Measurements from ENCODE around the gene BFSP1. TPM values are rescaled to one million over a fixed set of nuclear protein-coding genes. Genes with fewer than 3 reads are reported as not detected.

BFSP1 gene
- total and polyA plus RNA-seq, 2 of the 8 experiments (the other 6 are each of a cell fraction or from before 2014, with no cell fraction given), result 1.5 to 2.5 TPM

DNA sequence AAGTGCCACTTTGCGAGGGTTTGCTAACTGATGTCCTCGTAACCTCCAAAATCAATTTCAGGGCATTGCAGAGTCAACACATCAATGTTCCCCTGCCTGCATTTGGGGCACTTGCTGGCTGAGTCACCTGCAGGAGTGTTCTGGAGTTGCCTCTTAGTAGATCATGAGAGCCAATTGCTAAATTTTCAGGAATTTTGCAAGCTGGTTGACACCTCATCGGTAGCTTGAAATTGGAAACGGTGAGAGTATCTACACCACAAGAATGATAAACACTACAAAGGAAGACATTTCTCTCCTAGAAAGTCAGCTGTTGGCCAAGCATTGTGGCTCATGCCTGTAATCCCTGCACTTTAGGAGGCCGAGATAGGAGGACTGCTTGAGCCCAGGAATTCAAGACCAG, 10.8 kb upstream of the BFSP1 start:
- no peak overlapping the region for H2BK120ac ChIP-seq (replicated peaks; ENCODE audit: low read depth, low read length)
- no peak overlapping the region for H3K9ac ChIP-seq (replicated peaks in 1 of 4; ENCODE audit: extremely low read depth in 1 of 4, low read depth in 3 of 4, low read length in 3 of 4)
- CTCF ChIA-PET (ENCODE audit: partially characterized antibody), result interaction anchor here (0.6 to 6.4 kb wide), 9 partner anchors 16 to 562 kb away, joined by 3 to 66 read pairs (median 5); no protein-coding TSS in a partner anchor
- H4K91ac ChIP-seq (replicated peaks; ENCODE audit: insufficient read length, low read length), result no peak overlapping the region
- peaks cover 0 to 3% (median 2%) of the 10 kb centered on the region in 4 experiments; a peak in 2 of 7 replicates for H3K4me1 ChIP-seq (replicated peaks in 1 of 4; ENCODE audit: control insufficient read depth in 3 of 4, insufficient read depth in 4 of 4, low read length in 3 of 4)
- no peak overlapping the region for H3K4me2 ChIP-seq (ENCODE audit: insufficient read depth in 1 of 2, low read depth in 2 of 2, low read length in 2 of 2)
- H2BK15ac ChIP-seq (ENCODE audit: low read length), result no peak overlapping the region
- H3K18ac ChIP-seq (ENCODE audit: extremely low read depth, low read length), result no peak overlapping the region
- 95% methylated on average over 5 of the region's 5 CpGs; no CpG with 5 or more reads in 1 of the 2 experiments for WGBS, 2 experiments (ENCODE audit: extremely low coverage in 1 of 2, insufficient coverage in 1 of 2, insufficient read length in 1 of 2, insufficient replicate concordance in 2 of 2, low coverage in 1 of 2, low lambda C conversion rate in 2 of 2, missing lambda C conversion rate in 1 of 2)
- no peak overlapping the region for H3K23ac ChIP-seq (ENCODE audit: insufficient read length)
- H3K14ac ChIP-seq (ENCODE audit: insufficient read length), result no peak overlapping the region
- H3K4ac ChIP-seq (replicated peaks; ENCODE audit: insufficient read length, low read depth, low read length), result no peak overlapping the region
- no peaks in the 10 kb centered on the region; a peak in 1 of 8 replicates for H3K36me3 ChIP-seq (ENCODE audit: control insufficient read depth in 2 of 4, insufficient read depth in 4 of 4, low read length in 3 of 4)
- no peak overlapping the region for H2AFZ ChIP-seq (ENCODE audit: low read length)
- no peak overlapping the region for H4K5ac ChIP-seq (ENCODE audit: insufficient read length, low read depth, low read length)
- no peak for DNase-seq (ENCODE audit: low read depth in 1 of 2, low spot score in 2 of 2)
- no peak overlapping the region for H3K56ac ChIP-seq (replicated peaks; ENCODE audit: insufficient read length, low read depth, low read length)
- H3K4me3 ChIP-seq (ENCODE audit: extremely low read depth in 1 of 4, insufficient read depth in 2 of 4, low read depth in 3 of 4, low read length in 4 of 4), result no peak overlapping the region
- no peak overlapping the region for H2BK20ac ChIP-seq (ENCODE audit: low read length)
- no peaks in the 10 kb centered on the region for H3K27me3 ChIP-seq (replicated peaks in 1 of 4; ENCODE audit: control insufficient read depth in 3 of 4, extremely low read depth in 1 of 4, insufficient read depth in 3 of 4, low read length in 3 of 4)
- no peaks in the 10 kb centered on the region for H3K9me3 ChIP-seq (ENCODE audit: insufficient read depth in 2 of 2, low read depth in 1 of 2, low read length in 1 of 2)
- no peak overlapping the region for H2AK5ac ChIP-seq (ENCODE audit: low read depth, low read length)
- no peaks in the 10 kb centered on the region; the same call in 1 of the 2 replicates for H3K79me1 ChIP-seq (ENCODE audit: low read depth, low read length)
- no peak overlapping the region for H3K27ac ChIP-seq (ENCODE audit: low read depth, low read length)
- H3K79me2 ChIP-seq (ENCODE audit: control insufficient read depth in 1 of 2, insufficient read depth in 2 of 2, low read length in 2 of 2), result no peaks in the 10 kb centered on the region
- no peaks in the 10 kb centered on the region for H3K23me2 ChIP-seq (ENCODE audit: low read depth, low read length)
- no peak overlapping the region for H4K8ac ChIP-seq (ENCODE audit: extremely low read depth, insufficient read depth, low read length)
- no peak overlapping the region for H2BK5ac ChIP-seq (ENCODE audit: low read depth, low read length)
- no peak overlapping the region for H2BK12ac ChIP-seq (ENCODE audit: low read depth, low read length)
- no peaks in the 10 kb centered on the region for H4K20me1 ChIP-seq (replicated peaks in 1 of 2; ENCODE audit: control insufficient read depth in 1 of 2, insufficient read depth in 2 of 2, low read length in 2 of 2)
- no peak for FAIRE-seq
- POLR2A ChIA-PET (ENCODE audit: partially characterized antibody), result interaction anchor here (4.0 kb wide), 1 partner anchor 28 kb away, joined by 18 read pairs; the partner anchor contains the start of gene DSTN
- TF ChIP-seq SIX5 (IDR thresholded peaks at IDR 0.05; ENCODE audit: low read depth, low read length), result no peak
- no peak for TF ChIP-seq SAP30 (IDR thresholded peaks at IDR 0.05; ENCODE audit: insufficient read depth, insufficient replicate concordance, low read length)
- TF ChIP-seq POLR2AphosphoS5 (IDR thresholded peaks at IDR 0.05; ENCODE audit: low read depth, low read length), result no peak
- no peak for TF ChIP-seq RAD21 (IDR thresholded peaks at IDR 0.05 in 1 of 2, conservative IDR thresholded peaks at IDR 0.05 in 1 of 2; ENCODE audit: low read depth in 2 of 2, low read length in 2 of 2)
- TF ChIP-seq JUN (IDR thresholded peaks at IDR 0.05; ENCODE audit: low read depth, low read length), result no peak
- no peak for TF ChIP-seq YY1 (IDR thresholded peaks at IDR 0.05; ENCODE audit: low read depth, low read length)
- TF ChIP-seq NANOG (IDR thresholded peaks at IDR 0.05; ENCODE audit: insufficient read depth, low read depth, low read length, poor library complexity, severe bottlenecking), result no peak
- no peak for TF ChIP-seq ASH2L (IDR thresholded peaks at IDR 0.05; ENCODE audit: low read length)
- no peak for TF ChIP-seq GTF2F1 (IDR thresholded peaks at IDR 0.05; ENCODE audit: borderline replicate concordance, low read depth, low read length)
- TF ChIP-seq ZNF274 (IDR thresholded peaks at IDR 0.05; ENCODE audit: borderline replicate concordance, extremely low read depth, low read length), result no peak
- TF ChIP-seq, protein P1, sequence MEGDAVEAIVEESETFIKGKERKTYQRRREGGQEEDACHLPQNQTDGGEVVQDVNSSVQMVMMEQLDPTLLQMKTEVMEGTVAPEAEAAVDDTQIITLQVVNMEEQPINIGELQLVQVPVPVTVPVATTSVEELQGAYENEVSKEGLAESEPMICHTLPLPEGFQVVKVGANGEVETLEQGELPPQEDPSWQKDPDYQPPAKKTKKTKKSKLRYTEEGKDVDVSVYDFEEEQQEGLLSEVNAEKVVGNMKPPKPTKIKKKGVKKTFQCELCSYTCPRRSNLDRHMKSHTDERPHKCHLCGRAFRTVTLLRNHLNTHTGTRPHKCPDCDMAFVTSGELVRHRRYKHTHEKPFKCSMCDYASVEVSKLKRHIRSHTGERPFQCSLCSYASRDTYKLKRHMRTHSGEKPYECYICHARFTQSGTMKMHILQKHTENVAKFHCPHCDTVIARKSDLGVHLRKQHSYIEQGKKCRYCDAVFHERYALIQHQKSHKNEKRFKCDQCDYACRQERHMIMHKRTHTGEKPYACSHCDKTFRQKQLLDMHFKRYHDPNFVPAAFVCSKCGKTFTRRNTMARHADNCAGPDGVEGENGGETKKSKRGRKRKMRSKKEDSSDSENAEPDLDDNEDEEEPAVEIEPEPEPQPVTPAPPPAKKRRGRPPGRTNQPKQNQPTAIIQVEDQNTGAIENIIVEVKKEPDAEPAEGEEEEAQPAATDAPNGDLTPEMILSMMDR (IDR thresholded peaks at IDR 0.05; ENCODE audit: control extremely low read depth in 1 of 3, insufficient read depth in 1 of 3, low read depth in 1 of 3, low read length in 3 of 3), result no peak
